NT2/D1 (cell line): ENCODE data around the gene UQCR10.
A peak's percentile ranks its signal among the peaks of the same experiment; 100 is the strongest.

Experiments
- DNase-seq: peaks from one replicate; pipeline ENCODE4 v3.0.0-alpha.2; 2011; ENCODE audit warnings: low read depth, low spot score
- H3K27me3 ChIP-seq: 2 replicates; pipeline ENCODE4 v1.6.0; 2011; ENCODE audit warnings: mild to moderate bottlenecking; ENCODE audit not compliant: insufficient read length, insufficient read depth
- H3K36me3 ChIP-seq: 2 replicates; pipeline ENCODE4 v1.6.1; 2011; ENCODE audit warnings: mild to moderate bottlenecking, low read length, mixed read lengths; ENCODE audit not compliant: insufficient read depth, insufficient read length
- H3K4me1 ChIP-seq: 2 replicates; pipeline ENCODE4 v1.5.1; 2011; ENCODE audit not compliant: insufficient read depth, insufficient read length
- H3K4me3 ChIP-seq: 2 replicates; pipeline ENCODE4 v1.5.1; 2011; ENCODE audit warnings: low read depth; ENCODE audit not compliant: insufficient read length
- H3K9ac ChIP-seq: 2 replicates; pipeline ENCODE4 v1.6.0; 2011; ENCODE audit warnings: low read depth; ENCODE audit not compliant: insufficient read length
- H3K9me3 ChIP-seq: 2 replicates; pipeline ENCODE4 v1.5.1; 2011; ENCODE audit warnings: mild to moderate bottlenecking, low read length; ENCODE audit not compliant: insufficient read depth
- SUZ12 ChIP-seq: IDR thresholded peaks from 2 replicates; pipeline ENCODE4 v1.6.1; 2011; ENCODE audit not compliant: insufficient read length, insufficient read depth; ENCODE audit errors: extremely low read depth
- YY1 ChIP-seq: IDR thresholded peaks from 2 replicates; pipeline ENCODE4 v1.6.1; 2011; ENCODE audit not compliant: insufficient read length, insufficient read depth
- ZNF274 ChIP-seq: IDR thresholded peaks from 2 replicates; pipeline ENCODE4 v1.6.1; 2011; ENCODE audit warnings: mild to moderate bottlenecking, low read depth, low read length

Gene UQCR10

GRCh38 chr22:29731058-29731850, 35.9 kb upstream of the UQCR10 start:
- TF ChIP-seq SUZ12 (no peak), YY1 (no peak), ZNF274 (no peak)
- Histone ChIP-seq H3K36me3 (no peaks in the 10 kb centered on the region), H3K4me1 (peaks cover 17% of the 10 kb centered on the region), H3K9me3 (no peaks in the 10 kb centered on the region), H3K9ac (no peak overlapping the region), H3K4me3 (no peak overlapping the region), H3K27me3 (peaks cover 2% of the 10 kb centered on the region)
- DNase-seq = no peak

DNA sequence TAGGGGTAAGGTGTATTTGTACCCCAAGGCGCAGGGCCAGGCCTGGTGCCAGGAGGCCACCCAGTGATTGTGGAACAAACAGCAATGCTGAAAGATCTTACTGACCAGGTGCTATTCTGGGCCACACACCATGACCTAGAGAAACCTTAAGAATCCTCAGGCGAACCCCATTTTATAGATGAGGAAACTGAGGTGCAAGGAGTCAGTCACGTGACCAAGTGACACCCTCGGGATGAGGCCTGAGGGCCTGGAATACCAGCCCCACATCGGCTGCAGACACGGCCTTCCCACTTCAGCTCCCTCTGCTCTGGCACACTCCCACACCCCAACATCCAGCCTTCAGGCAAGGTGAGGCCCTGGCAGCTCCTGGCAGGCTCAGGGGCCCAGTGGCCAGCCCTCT, 34.3 kb upstream of the UQCR10 start:
- TF ChIP-seq YY1 = no peak
- TF ChIP-seq SUZ12 = no peak
- TF ChIP-seq ZNF274 = no peak
- Histone ChIP-seq H3K9me3 (no peaks in the 10 kb centered on the region), H3K4me3 (no peak overlapping the region), H3K27me3 (no peaks in the 10 kb centered on the region), H3K36me3 (no peaks in the 10 kb centered on the region), H3K9ac (no peak overlapping the region), H3K4me1 (peaks cover 16% of the 10 kb centered on the region)
- no peak for DNase-seq

DNA sequence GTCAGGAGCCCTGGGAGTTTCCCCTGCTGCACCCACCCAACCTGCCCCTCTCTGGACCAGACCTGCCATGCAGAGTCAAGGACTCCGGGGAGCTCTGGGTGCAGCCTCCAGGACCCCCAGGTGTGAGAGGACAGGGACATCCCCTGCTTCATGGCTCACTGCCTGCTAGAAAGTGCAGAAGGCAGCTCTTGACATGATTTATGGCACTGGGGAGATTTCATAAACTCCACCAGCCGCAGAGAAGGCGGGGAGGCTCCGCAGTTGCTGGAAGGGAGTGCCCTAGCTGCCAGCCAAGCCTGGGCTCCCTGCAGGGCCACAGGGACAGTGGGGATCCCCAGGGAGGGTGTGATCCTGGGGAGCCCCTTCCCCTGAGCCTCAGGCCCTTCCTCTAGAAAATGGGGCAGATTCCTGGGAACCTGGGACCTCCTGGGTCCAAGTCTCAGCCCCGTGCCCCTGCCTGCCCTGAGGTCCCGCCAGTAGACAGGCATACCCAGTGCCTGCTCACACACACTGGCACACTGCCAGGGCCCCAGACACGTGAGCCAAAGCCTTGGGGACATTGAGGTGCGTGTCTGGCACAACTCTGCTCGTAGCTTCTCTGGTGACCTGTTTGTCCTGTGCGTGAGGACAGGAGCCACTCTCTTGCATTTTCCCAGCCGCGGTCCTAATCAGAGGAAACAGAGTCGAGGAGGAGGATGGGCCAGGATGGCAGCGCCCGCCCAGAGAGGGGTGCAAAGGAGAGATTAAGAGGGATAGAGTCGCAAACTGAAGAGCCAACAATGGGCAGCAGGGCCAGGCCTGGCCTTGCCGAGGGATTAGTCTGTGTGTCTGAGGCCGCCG, 33.6 kb upstream of the UQCR10 start:
- Histone ChIP-seq H3K4me3 (no peak overlapping the region), H3K36me3 (no peaks in the 10 kb centered on the region), H3K4me1 (peaks cover 22% of the 10 kb centered on the region), H3K27me3 (no peaks in the 10 kb centered on the region), H3K9me3 (no peaks in the 10 kb centered on the region), H3K9ac (peak overlapping the region; percentile 10)
- DNase-seq = no peak
- TF ChIP-seq ZNF274 (no peak), YY1 (no peak), SUZ12 (no peak)

GRCh38 chr22:29734406-29734805, 32.8 kb upstream of the UQCR10 start:
- no peaks in the 10 kb centered on the region for H3K9me3 ChIP-seq
- H3K36me3 ChIP-seq = no peaks in the 10 kb centered on the region
- TF ChIP-seq ZNF274 = no peak
- no peak for TF ChIP-seq SUZ12
- TF ChIP-seq YY1 = no peak
- H3K4me3 ChIP-seq = no peak overlapping the region
- peak overlapping the region; percentile 50 for H3K9ac ChIP-seq
- H3K4me1 ChIP-seq = peaks cover 22% of the 10 kb centered on the region
- no peaks in the 10 kb centered on the region for H3K27me3 ChIP-seq
- no peak for DNase-seq

DNA sequence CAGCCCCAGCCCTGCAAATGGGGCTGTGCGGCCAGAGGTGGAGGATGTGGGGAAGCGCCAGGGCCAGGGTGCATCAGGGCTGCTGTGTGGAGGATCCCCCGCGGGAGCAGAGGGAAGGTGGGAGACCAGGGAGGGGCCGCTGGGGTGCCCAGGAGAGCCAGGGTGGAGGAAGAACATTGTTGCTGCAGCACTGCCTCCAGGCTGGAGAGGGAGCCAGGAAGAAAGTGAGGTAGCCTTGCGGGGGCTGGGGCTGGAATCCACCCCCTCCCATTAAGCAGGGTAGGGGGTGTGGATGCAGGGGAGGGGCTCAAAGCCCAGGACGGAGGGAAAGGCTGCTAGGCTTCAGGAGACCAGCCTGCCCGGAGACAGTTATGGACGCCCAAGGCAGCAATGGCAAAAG, 32.3 kb upstream of the UQCR10 start:
- Histone ChIP-seq H3K27me3 (no peaks in the 10 kb centered on the region), H3K9ac (no peak overlapping the region), H3K4me1 (peaks cover 22% of the 10 kb centered on the region), H3K9me3 (no peaks in the 10 kb centered on the region), H3K4me3 (no peak overlapping the region), H3K36me3 (no peaks in the 10 kb centered on the region)
- TF ChIP-seq ZNF274 (no peak), YY1 (no peak), SUZ12 (no peak)
- peak; percentile 16 for DNase-seq

- no peaks in the 10 kb centered on the region for H3K9me3 ChIP-seq
- TF ChIP-seq SUZ12 = no peak
- TF ChIP-seq ZNF274 = no peak
- no peak for TF ChIP-seq YY1
- DNase-seq = no peak
- H3K36me3 ChIP-seq = no peaks in the 10 kb centered on the region
- no peak overlapping the region for H3K4me3 ChIP-seq
- peaks cover 22% of the 10 kb centered on the region for H3K4me1 ChIP-seq
- H3K9ac ChIP-seq = peak overlapping the region; percentile 56
- H3K27me3 ChIP-seq = no peaks in the 10 kb centered on the region
Observed at GRCh38 chr22:29735416-29735815, 31.8 kb upstream of the UQCR10 start.
